ENCODE data around the gene ARHGAP6. TPM values are rescaled to one million over a fixed set of nuclear protein-coding genes. Genes with fewer than 3 reads are reported as not detected.

Gene ARHGAP6
- total and polyA plus RNA-seq, 2 of the 4 experiments (the other 2 are of a cell fraction) = 1.4 to 1.8 TPM

DNA sequence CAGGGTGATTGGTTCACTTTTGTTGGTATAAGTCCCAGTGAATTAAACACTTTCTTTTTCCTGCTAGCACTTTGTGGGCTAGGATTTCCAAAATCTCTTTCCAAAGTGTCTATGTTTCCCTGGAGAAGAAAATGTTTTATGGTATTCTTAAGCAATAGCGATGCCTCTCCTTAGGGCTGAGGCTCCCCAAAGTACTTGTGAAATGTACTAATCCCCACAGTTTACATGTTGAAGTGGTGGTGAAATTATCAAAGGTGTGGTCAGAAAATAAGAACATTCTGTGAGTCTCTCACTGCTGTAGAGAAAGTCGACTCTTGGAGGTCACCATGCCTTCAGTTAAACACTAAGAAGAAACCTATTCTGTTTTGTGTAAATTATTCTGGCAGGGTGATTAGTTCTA, 424.0 kb downstream of the ARHGAP6 start:
- intact Hi-C loops (cut with micrococcal nuclease) = no loop called here
- no peaks in the 10 kb centered on the region for H3K9me1 ChIP-seq (ENCODE audit: insufficient read depth, low read length)
- no peak overlapping the region for H3K23ac ChIP-seq (ENCODE audit: low read depth, low read length)
- H2BK120ac ChIP-seq (ENCODE audit: low read depth, low read length) = no peak overlapping the region
- no peak overlapping the region for H2AK9ac ChIP-seq (replicated peaks; ENCODE audit: low read depth, low read length, poor library complexity)
- in situ Hi-C loops (cut with MboI; ENCODE audit: low sequenced_read_pairs) = no loop called here
- CTCF ChIA-PET = no interaction called here
- no peak overlapping the region for H2BK15ac ChIP-seq (ENCODE audit: low read depth, low read length)
- POLR2A ChIA-PET (ENCODE audit: unreplicated experiment) = no interaction called here
- no peak overlapping the region for H3K27ac ChIP-seq (ENCODE audit: insufficient read depth, low read length)
- H2BK20ac ChIP-seq (ENCODE audit: low read depth, low read length) = no peak overlapping the region
- H3K9me3 ChIP-seq (ENCODE audit: control insufficient read depth, insufficient read depth, low read length) = no peaks in the 10 kb centered on the region
- ATAC-seq (ENCODE audit: low read depth) = no peak
- no peaks in the 10 kb centered on the region for H3K79me1 ChIP-seq (ENCODE audit: low read depth in 1 of 2, low read length in 2 of 2)
- dilution Hi-C loops (cut with HindIII; ENCODE audit: low sequenced_read_pairs, unreplicated experiment) = no loop called here
- H3K18ac ChIP-seq (ENCODE audit: low read depth, low read length) = no peak overlapping the region
- H3K56ac ChIP-seq (ENCODE audit: extremely low read depth, insufficient read depth, low read length) = no peak overlapping the region
- no peak overlapping the region for H4K91ac ChIP-seq (ENCODE audit: insufficient read depth, low read depth, low read length)
- no peak overlapping the region for H2BK5ac ChIP-seq (ENCODE audit: low read depth, low read length, poor library complexity, severe bottlenecking)
- no peak for DNase-seq
- H3K9ac ChIP-seq (ENCODE audit: low read depth, low read length) = no peak overlapping the region
- no peak overlapping the region for H2AK5ac ChIP-seq (ENCODE audit: low read depth, low read length)
- no peaks in the 10 kb centered on the region for H3K4me1 ChIP-seq (ENCODE audit: control insufficient read depth, insufficient read depth, low read length)
- WGBS, 2 experiments (ENCODE audit: extremely low coverage in 2 of 2, insufficient read length in 1 of 2) = no CpG with 5 or more reads among the region's 2 CpGs
- H3K27me3 ChIP-seq (ENCODE audit: control insufficient read depth, insufficient read depth, low read length) = no peaks in the 10 kb centered on the region
- no peak overlapping the region for H4K8ac ChIP-seq (ENCODE audit: low read depth in 2 of 2, low read length in 2 of 2)
- no peak overlapping the region for H3K4ac ChIP-seq (ENCODE audit: low read depth, low read length)
- no peak overlapping the region for H3K14ac ChIP-seq (replicated peaks; ENCODE audit: low read depth, low read length)
- no peak overlapping the region for H3K4me2 ChIP-seq (ENCODE audit: low read depth, low read length)
- H3K36me3 ChIP-seq (ENCODE audit: control insufficient read depth, insufficient read depth, low read length) = no peaks in the 10 kb centered on the region
- no peak overlapping the region for H3K4me3 ChIP-seq (ENCODE audit: insufficient read depth, low read depth, low read length)
- no TSS peak for BruUV-seq (replicated peaks)
- H4K5ac ChIP-seq (ENCODE audit: low read depth, low read length) = no peak overlapping the region
- H4K20me1 ChIP-seq (ENCODE audit: insufficient read depth, low read length) = no peaks in the 10 kb centered on the region
- TF ChIP-seq, protein P1, sequence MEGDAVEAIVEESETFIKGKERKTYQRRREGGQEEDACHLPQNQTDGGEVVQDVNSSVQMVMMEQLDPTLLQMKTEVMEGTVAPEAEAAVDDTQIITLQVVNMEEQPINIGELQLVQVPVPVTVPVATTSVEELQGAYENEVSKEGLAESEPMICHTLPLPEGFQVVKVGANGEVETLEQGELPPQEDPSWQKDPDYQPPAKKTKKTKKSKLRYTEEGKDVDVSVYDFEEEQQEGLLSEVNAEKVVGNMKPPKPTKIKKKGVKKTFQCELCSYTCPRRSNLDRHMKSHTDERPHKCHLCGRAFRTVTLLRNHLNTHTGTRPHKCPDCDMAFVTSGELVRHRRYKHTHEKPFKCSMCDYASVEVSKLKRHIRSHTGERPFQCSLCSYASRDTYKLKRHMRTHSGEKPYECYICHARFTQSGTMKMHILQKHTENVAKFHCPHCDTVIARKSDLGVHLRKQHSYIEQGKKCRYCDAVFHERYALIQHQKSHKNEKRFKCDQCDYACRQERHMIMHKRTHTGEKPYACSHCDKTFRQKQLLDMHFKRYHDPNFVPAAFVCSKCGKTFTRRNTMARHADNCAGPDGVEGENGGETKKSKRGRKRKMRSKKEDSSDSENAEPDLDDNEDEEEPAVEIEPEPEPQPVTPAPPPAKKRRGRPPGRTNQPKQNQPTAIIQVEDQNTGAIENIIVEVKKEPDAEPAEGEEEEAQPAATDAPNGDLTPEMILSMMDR (conservative IDR thresholded peaks at IDR 0.05; ENCODE audit: low read depth, low read length) = no peak
- no peak for TF ChIP-seq POLR2A (IDR thresholded peaks at IDR 0.05; ENCODE audit: low read depth, low read length)
- no peak for TF ChIP-seq NFE2L2 (IDR thresholded peaks at IDR 0.05; ENCODE audit: low read depth, low read length)
- TF ChIP-seq ELK1 (IDR thresholded peaks at IDR 0.05; ENCODE audit: borderline replicate concordance, low read depth, low read length) = no peak
- TF ChIP-seq MXI1 (IDR thresholded peaks at IDR 0.05; ENCODE audit: borderline replicate concordance, low read depth, low read length) = no peak
- TF ChIP-seq CHD1 (IDR thresholded peaks at IDR 0.05; ENCODE audit: low read depth, low read length) = no peak
- no peak for TF ChIP-seq FOS (IDR thresholded peaks at IDR 0.05; ENCODE audit: low read depth, low read length)
- TF ChIP-seq RFX5 (IDR thresholded peaks at IDR 0.05; ENCODE audit: low read depth, low read length) = no peak
- TF ChIP-seq MAZ (IDR thresholded peaks at IDR 0.05; ENCODE audit: borderline replicate concordance, low read depth, low read length) = no peak
- no peak for TF ChIP-seq SMC3 (IDR thresholded peaks at IDR 0.05; ENCODE audit: low read depth, low read length)
- TF ChIP-seq RAD21 (IDR thresholded peaks at IDR 0.05; ENCODE audit: low read length) = no peak
- no peak for TF ChIP-seq BHLHE40 (IDR thresholded peaks at IDR 0.05; ENCODE audit: low read depth, low read length)
- no peak for TF ChIP-seq RCOR1 (IDR thresholded peaks at IDR 0.05; ENCODE audit: insufficient replicate concordance, low read length)
- no peak for TF ChIP-seq USF2 (IDR thresholded peaks at IDR 0.05; ENCODE audit: low read depth, low read length)
- no peak for TF ChIP-seq CEBPB (IDR thresholded peaks at IDR 0.05; ENCODE audit: low read depth, low read length)
- TF ChIP-seq MAFK (IDR thresholded peaks at IDR 0.05; ENCODE audit: low read depth, low read length) = no peak
- H2AFZ ChIP-seq (replicated peaks; ENCODE audit: low read length, poor library complexity) = no peak overlapping the region
